GM21529 (cell line): ENCODE results near the gene LSM14B.
A peak's percentile ranks its signal among the peaks of the same experiment; 100 is the strongest.
"Not testable (repeated sequence)": the region's sequence is repeated elsewhere in the genome, so short reads cannot be mapped to it uniquely, and the experiment has no call there.

ENCODE experiments used
- ATAC-seq: cut with Tn5 transposase; IDR thresholded peaks from one replicate; pipeline ENCODE4 v1.9.1; 2021; ENCODE audit not compliant: unreplicated experiment

Gene LSM14B

DNA sequence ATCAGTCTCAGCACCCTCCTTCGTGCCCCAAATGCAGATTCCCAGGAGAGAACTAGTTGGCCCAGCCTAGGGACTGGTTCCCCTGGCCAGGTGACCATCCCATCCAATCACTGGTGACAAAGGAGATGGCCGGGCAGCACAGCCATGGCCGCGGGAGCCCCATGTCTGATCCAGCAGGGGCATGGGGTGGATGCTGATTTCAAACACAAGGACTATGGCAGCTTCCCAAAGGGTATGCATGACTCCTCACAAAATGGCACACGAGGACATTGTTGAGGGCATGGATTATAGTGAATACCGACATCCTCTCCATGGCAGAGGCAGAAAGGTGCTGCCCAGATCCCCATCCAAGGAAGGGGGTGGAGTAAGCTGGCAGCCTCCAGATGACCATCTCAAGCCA, 9.9 kb upstream of the LSM14B start:
- no peak for ATAC-seq

GRCh38 chr20:62114894-62115293, 7.4 kb upstream of the LSM14B start:
- no peak for ATAC-seq

GRCh38 chr20:62115800-62116407, 6.4 kb upstream of the LSM14B start:
- not testable (repeated sequence) for ATAC-seq

DNA sequence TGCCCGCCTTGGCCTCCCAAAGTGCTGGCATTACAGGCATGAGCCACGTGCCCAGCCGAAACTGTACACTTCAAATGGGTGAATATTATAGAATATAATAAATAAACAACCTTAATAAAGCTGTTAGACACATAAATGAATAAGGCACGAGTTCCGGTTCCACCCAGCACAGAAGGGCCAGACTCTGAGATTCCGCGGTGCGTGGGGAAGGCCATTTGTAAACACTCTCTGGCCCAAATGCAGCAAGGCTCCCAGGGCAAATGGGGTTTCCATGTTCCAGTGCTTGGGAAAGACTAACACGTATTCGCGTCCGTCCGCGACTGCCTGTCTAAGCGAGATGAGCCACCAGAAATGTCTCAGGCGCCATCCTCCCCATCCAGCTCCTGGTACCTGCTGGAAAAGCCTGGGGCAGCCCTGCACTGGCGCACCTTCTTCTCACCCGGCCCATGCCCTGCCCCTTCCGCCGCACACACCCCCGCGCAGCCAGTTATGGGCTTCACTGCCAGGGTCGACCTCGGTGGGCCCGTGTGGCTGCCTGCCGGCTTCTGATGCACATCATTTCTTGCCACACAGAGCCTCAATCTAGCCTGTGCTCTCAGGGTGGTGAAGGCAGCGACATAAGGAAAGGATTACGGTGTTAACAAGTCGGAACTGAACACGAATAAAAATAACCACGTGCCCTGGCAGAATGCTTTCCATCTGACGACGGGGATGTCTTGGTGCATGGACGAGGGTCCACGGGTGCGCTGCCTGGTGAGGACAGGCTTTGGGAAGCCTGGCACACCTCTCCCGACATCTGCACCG, 5.5 kb upstream of the LSM14B start:
- no peak for ATAC-seq

- no peak for ATAC-seq
Observed at GRCh38 chr20:62117362-62117646, 5.0 kb upstream of the LSM14B start.

DNA sequence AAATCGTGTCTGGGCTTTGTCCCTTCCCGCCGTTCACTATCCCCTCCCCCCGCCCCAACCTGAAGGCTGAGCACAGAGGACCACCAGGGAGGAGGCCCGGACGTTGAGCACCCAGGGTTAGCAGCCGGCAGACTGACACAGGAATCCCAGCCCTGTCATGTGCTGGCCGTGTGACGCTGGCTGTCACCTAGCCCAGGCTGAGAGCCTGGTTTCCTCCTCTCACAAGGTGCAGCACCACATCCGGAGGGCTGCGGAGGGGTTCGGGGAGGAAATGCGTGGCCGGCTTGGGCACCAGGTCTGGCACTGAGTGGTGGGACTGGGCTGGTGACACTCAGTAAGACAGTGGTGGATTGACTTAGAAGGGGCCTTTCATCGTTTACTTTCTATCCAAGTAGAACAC, 4.6 kb upstream of the LSM14B start:
- no peak for ATAC-seq

DNA sequence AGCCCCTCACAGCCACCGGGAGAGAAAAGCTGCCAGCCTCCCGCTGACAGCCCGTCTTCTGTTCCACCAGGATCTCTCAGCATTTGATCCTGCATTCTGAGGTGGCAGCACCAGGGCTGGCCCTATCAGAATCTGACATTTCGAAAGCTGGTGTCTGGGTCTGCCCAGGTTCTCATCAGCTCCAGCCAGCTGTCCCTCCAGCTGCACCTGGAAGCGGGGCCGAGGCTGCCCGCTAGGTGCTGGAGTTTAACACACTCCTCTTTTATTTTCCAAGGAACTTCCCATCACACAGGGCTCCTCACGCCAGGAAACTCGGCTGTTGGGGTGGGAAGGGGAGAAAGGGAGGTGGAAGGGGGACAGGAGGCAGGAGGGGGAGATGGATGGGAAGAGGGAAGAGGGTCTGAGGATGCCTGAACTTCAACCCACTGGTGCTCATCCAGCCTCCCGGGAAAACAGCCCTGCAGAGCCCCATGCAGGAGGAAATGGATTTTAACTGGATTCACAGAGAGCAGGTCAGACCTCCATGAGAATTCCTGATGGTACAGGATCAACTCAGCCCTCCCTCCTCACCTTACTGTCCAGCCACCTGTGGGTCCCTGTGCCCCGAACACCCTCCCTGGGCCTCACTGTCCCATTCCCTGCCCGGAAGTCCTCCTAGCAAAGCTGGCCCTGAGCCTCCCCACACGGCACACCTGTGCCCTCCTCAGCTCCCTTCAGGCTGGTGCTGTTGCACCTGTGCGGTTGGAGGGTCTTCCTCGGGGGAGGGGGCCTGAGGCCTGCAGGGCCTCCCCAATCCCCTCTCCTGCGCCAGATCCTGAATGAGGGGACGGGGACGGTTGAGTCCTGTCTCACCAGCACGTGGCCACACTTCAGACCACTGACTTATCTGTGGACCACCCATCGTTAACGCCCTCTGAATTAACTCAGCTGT, 3.9 kb upstream of the LSM14B start:
- no peak for ATAC-seq

DNA sequence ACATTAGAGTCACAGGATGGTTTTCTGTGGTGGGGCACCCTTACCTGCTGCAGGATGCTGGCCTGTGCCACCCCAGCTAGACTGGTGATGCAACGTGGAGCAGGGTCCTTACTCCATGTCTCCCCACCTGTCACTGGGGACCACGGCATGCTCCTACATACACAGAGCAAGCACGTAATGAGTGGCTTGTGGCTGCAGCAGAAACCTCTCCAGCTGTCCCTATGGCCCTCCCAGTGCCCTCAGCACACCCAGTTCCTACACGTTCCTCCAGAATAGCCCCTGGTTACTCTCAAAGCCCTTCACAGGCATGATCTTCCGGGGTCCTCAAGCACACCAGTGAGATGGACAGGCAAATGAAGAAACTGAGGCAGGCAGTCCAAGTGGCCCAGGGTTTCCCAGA, 3.2 kb upstream of the LSM14B start:
- no peak for ATAC-seq

- ATAC-seq: no peak
Observed at GRCh38 chr20:62119591-62120364, 2.5 kb upstream of the LSM14B start.

DNA sequence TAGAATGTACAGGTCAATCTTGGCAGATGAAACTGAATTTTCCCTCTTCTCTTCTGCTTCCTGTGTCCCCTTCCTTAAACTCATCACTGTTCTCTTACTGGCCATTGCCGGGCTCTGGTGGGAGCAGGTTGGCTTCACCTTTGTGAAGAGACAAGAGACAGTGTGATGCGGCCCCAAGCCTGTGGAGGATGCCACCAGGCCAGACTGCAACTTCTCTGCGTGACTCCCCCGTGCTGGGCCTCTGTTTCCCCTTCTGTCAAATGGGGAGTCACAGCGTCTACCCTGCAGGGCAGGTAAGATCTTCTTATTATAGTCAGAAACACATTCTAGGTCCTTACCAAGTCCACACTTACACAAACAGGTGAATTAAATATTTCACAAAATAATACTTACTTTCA, 1.9 kb upstream of the LSM14B start:
- no peak for ATAC-seq

DNA sequence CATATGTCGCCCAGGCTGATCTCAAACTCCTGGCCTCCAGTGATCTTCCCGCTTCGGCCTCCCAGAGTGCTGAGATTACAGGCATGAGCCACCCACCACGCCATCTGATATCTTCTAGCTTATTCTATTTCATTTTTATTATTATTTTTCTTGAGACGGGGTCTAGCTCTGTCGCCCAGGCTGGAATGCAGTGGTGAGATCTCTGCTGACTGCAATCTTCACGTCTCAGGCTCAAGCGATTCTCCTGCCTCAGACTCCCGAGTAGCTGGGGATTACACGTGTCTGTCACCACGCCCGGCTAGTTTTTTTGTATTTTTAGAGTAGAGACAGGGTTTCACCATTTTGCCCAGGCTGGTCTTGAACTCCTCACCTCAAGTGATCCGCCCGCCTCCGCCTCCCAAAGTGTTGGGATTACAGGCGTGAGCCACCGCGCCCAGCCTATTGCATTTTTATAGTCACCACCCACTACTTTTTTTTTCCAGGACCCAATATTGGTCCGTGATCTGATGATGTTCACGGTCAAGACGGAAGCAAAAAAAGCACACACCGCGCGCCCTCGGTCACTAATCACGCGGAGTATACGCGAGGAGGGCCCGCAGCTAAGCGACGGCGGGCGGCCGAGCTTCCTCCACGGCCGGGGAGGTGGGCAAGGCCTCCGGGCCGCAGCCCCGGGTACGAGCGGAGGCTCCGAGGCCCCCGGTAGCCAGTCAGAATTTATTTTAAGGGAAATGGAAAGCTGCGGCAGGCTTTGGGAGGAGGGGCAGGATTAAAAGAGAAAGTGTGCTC, 1.1 kb upstream of the LSM14B start:
- peak; percentile 22 for ATAC-seq

GRCh38 chr20:62122654-62123449, 577 bp downstream of the LSM14B start:
- ATAC-seq: peak; percentile 18

- no peak for ATAC-seq
Observed at GRCh38 chr20:62123450-62124118, 1.3 kb downstream of the LSM14B start.

- no peak for ATAC-seq
Observed at GRCh38 chr20:62126141-62126540, 3.9 kb downstream of the LSM14B start.

- ATAC-seq: no peak
Observed at GRCh38 chr20:62127799-62128198, 5.5 kb downstream of the LSM14B start.

DNA sequence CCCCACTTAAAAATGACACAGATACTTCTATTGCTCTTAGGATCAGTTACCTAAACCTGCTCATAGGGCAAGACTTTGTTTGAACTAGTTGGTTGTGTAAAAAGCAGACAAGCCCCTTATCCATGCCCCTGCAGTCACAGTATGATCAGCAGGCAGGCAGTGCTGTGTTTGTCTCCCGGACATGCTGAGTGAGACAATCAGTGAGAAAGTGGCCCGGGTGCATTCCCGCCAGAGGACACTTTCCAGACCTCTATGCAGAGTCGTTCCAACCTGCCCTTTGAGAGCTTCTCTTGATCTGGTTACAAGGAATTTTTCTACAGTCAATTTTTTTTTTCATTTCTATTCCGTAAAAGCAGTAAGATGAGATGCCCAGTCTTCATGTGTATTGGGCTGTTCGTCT, 6.2 kb downstream of the LSM14B start:
- no peak for ATAC-seq

- ATAC-seq: no peak
Observed at GRCh38 chr20:62129731-62130531, 7.7 kb downstream of the LSM14B start.
